Measurements from ENCODE around the gene GAS6.
"Not testable (repeated sequence)": the region's sequence is repeated elsewhere in the genome, so short reads cannot be mapped to it uniquely, and the experiment has no call there.

Gene GAS6

DNA sequence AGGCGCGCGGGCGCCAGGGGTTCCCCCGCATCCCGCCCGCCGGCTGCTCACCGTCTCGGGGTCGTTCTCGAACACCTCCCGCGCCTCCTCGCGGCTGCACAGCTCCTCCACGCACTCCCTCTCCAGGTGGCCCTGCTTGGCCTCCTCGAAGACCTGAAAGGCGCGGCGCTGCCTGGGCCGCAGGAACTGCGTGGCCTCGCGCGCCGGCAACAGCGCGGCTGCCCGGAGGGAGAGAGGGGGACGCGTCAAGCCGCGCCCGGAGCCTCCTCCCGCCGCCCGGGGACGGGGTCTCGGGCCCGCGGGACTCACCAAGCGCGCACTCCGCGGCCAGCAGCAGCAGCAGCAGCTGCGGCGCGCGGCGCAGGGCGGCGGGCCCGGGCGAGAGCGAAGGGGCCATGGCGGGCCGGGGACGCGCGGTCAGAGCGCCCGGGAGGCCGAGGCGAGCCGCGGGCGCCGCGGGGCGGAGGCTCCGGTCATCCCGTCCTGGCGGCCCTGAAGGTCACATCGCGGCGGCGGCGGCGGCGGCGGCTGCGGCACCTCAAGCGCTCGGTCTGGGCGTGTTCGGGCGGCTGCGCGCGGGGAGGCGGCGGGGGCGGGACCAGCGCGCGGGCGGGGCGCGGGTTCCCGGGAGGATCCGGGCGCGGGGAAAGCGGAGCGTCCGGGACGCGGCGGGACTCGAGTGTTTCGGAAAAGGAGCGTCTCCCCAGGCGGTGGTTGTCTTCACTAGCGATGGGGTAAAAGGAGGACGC is at the start of gene GAS6:
GAS6 (minus strand) TSS at position 553 of the 749 bp plus-strand sequence; CDS start at position 397, 156 bp downstream.
- DNase-seq = no peak

DNA sequence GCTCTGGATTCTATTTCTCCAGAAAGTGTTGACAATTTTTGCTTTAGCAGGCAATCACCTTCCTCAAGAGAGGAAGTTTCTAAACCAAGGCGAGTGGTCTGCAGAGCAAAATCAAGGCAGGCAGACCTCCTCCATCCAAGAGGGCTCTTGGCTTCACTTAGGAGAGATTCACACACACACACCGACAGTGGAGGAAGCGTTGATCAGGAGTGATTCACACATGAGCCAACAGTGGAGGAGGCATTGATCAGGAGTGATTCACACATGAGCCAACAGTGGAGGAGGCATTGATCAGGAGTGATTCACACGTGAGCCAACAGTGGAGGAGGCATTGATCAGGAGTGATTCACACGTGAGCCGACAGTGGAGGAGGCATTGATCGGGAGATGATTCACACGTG is 49.5 kb upstream of the GAS6 start:
- DNase-seq = not testable (repeated sequence)

DNA sequence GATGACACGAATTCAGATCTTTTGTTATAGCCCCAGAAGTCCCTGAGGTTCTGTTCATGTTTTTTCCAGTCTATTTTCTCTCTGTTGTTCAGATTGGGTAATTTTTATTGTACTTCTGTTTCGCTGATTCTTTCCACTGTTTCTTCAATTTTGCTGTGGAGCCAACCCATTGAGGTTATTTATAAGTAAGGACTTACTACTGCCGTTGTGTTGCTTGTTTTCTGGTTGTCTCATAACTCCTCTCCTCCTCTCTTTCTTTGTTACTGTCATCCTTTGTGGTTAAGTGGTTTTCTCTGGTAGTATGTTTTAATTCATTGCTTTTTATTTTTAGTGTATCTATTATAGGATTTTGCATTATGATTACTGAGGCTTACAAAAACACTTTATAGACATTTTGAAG is 48.7 kb upstream of the GAS6 start:
- no peak for DNase-seq

DNA sequence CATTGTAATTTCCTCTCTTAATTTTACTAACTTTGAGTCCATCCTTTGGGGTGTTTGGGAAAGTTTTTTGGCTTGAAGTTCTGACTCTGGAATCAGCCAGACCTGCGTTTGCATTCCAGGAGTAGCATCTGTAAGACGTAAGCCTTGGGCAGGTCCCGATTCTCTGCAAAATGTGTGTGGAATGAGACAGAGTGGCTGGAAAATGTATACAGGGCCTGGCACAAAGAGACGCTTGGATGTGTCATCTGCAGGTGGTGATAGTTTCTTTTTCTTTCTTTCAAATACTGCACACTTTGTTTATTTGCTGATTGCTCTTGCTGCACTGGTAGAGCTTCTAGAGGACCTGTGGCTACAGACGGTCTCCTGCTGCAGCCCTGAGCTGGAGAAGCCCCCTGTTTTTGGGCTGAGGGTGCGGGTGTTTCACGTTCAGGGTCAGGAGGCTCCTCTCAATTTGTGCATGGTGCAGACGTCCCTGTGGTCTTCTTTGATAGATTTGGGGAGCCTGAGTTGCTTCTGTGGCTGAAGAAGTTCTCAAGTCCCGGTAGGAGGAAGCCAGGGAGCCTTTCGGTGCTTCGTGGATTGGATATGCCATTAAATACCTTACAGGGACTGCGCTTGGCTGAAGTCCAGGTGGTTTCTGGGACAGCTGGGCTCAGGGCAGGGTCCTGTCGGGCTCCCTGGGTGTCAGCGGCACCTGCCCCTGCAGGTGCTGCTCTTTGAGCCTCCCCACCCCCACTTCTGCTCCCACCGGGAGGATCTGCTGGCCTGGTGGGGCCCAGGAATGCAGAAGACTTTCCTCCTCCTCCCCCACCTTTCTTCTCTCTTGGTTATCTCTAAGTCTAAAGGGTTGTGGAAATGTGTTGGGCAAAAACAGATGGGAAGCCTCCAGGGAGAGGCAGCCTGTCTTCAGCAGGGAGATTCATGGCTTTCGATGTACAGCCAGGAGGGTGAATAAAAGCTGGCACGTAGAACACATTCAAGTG is 44.0 kb upstream of the GAS6 start:
- no peak for DNase-seq

DNA sequence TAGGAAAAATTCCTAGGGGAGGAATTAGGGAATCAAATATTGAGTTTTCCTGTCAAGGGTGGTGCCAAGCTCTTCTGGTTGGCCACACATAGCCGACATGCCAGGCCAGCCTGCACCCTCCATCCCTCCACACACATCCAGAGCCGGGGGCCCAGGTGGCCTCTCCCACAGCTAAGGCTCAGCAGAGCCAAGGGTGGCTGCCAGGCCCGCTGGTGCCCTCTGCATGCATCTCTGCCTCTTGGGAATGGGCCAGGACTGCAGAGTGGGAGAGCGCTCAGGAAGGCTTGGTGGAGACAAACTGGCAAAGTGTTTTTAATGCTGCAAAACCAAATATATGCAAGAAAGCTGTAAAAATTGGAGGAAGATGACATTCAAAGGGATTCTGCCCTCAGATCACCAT is 42.7 kb upstream of the GAS6 start:
- no peak for DNase-seq

DNA sequence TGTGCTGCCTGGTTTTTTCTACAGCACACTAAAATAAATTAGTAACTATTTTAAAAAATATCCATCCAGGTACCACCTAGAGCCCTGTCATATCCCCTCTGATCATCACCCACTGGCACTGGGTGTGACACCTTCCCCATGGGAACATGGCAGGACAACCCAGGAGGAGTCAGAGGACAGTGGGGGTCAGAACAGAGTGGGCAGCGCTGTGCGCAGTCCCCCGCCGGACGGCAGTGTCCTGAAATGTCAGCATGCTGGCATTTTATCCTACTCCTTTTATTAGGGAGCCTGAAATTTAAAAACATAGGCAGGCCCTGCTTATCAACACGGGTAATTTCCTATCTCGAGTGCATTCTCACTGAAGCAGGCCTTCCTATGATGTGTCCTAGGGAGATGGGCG is 42.1 kb upstream of the GAS6 start:
- no peak for DNase-seq

DNA sequence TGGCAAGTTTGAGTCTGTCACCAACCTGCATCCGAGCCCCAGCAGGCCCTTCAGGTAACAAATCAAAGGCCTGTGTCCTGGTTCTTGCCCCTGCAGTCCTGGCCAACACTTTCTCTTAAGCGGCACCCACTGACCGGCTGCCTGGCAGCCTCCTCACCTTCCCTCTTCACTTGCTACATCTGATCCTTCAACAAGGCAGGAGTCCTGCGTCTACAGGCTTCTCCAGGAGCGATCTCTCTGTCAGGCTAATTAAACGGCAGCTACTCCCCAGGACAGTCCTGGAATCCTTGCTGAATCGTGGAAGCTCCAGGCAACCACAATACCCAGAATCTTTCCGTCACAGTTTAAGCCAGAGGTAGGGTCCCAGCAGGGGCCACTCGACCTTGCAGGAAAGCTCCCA is 41.1 kb upstream of the GAS6 start:
- no peak for DNase-seq

DNA sequence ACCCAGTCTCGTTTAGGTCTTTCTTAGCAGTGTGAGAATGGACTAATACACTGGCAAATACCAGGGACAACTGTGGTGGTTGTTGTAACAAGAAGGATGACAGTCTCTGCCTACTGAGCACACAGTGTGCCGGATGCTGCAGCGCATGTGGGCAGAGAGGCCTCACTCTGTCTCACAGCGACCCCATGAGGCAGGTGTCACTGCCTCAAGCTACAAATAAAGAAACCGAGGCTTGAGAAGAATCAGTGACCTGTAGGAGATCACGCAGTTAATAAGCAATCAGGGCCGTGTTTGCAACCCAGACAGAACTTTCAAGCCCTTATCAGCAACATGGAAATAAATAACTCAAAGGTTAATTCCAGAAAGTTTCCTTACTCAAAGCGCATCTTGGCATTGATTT is 40.5 kb upstream of the GAS6 start:
- DNase-seq = no peak

DNA sequence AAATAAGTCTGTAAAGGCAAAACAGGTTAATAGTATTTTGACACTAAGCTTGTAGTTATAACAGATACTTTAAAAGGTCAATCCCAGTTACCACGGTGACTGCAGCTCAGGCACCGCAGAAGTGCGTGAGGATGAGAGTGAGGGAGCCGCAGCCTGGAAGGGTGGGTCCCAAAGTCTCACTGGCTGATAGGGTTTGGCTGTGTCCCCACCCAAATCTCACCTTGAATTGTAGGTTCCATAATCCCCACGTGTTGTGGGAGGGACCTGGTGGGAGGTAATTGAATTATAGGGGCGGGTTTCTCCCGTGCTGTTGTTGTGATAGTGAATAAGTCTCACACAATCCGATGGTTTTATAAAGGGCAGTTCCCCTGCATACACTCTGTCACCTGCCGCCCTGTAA is 40.0 kb upstream of the GAS6 start:
- no peak for DNase-seq

DNA sequence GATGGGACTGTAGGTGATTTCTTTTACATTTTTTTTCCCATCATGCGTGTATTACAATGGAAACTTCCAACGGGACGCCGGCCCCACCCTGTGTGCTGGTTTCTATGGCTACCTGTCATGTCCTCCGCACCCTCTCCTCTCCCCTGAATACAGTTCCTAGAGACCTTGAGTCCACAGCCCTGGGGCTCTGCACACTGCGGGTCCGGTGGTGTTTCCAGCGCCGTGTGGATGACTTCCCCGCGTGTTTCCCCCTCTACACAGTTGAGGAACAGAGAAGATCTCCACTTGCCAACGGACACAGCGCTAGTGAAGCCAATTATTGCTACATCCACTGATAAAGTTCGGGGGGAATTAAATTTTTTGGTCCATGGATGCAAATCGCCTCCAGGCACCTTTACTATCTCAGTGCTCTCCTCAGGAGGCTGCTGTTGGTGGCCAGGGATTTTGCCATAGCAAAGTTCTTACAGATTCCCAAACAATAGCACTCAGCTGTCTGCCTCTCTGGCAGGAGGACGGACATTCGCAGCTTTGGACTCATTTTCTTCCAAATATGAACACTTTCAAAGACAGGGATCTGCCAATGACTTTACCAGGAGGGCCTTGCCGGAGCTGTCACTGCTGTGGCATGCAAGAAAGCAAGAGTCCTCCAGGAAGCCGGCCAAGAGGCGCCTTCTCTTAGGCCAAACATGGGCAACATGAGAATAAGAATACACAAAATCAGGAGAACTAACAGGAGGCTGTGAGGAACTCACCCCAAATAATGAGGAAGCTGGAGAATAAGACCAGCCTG is 39.3 kb upstream of the GAS6 start:
- no peak for DNase-seq

DNA sequence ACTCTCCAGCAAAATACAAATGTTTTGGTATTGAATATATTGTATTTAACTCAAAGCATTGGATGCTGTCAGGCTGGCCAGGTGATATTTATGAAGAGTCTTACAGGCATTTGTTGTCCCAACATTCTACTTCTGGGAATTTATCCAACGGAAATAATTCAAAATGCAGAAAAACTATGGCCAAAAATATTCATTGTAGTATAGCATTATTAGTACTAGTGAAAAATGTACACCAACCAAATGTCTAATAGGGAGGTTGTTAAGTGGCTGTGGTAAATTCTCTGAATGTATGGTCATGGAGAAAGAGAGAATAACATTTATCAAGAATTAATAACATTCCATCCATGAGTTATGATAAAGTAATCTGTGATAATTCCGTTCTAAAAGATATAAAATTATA is 38.6 kb upstream of the GAS6 start:
- DNase-seq = no peak

DNA sequence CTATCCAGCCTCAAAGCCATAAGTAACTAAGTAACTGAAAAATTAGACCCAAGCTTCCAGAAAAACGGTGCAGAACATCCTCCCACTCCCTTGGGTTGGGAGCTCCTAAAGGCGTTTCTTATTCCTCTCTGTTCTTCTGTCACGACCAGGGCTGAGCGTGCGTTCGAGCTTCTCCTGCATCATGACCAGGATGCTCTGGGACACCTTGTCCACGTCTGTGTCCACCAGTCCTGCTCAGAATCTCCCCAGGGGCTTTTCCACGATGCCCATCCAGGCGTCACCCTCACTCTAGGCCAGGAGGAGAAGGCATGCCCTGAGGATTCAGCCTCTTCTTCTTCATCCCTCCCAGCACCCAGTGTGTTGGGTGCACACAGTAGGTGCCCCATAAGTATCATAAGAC is 37.8 kb upstream of the GAS6 start:
- no peak for DNase-seq

DNA sequence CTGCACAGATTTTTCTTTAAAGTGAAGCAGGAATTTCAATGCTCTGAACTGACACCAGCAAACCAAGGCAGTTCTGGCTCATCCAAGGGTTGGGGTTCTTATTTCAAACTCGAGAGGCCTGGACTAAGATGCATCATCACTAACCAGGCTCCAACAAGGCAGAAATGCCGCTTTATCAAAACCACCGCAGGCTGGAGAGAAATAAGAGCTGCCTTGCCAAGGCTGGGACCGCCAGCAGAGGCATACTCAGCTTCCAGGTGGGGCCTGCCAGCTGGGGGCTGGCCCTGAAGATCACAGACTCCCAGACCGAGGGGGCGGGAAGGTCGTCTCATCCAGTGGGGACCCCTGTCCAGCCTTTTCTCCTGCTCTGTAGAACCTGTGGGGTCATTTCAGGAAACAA is 37.4 kb upstream of the GAS6 start:
- no peak for DNase-seq

DNA sequence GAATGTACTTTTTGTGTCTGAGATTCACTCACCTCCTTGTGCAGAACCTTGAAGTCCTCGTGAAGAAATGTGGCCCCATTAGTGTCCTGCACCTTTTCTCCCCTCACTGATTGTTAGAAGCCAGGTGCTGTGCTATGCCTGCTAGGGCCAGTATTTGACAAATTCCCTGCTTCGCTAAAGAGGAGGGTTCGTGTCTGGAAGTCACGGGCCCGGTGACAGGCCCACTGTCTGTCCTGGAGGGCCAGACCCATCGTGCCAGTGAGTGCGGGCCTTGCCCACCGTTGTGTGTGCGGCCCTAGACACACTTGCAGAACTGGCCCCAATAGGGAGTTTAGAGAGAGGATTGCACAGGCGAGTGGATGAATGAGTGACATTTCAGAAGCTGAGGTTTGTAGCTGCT is 36.8 kb upstream of the GAS6 start:
- DNase-seq = no peak

DNA sequence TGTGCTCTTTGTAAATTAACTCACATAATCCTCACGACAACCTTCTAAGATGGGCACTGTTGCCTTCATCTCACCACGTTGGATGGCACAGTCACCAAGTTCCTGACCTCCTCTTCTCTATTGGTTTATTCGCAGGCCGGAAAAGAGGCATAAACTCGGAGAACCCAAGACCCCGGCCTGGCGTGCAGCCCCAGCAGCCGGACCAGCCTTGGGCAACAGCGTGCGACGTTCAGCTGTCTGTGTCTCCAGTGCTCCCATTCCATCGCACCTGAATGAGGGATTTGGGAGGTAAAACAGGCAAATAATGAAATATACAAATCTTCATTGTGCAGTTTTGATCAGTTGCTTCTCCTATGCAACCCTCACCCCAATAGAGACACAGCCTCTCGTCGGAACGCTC is 34.5 kb upstream of the GAS6 start:
- DNase-seq = no peak

DNA sequence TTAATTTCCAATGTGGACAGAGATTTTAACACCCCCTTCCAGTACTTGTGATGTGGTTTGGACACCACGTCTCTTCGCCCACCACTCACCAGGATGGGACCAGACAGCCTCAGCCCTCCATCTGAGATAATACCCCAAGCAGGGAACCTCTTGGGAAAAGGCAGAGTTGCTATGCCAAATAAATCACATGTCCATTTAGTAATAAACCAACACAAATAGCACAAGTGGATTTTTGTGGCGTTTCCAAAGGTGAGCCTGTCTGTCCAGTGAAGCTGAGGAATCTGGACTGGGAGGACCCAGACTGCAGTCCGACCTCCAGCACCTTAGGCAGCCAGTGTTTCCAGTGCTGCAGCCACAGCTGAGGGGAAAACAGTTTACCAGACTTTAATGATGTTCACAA is 34.1 kb upstream of the GAS6 start:
- no peak for DNase-seq

DNA sequence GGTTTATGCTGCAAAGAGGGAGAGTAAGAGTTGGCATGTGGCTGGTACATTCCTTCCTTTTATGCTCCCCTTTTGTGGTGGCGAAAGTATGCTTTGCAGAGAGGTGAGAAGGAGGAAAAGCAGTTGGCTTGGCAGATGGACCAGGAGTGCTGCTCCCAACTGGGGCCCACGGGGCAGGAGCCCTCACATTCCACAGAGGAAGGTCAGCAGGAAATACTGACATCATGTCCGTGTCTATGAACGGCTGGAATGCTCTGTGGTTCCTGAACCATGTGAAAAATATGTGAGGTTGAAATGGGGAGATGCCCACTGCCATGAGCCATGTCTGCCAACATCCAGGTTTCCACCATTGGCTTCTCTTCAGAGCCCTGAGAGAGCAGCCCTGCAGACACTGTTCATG is 33.3 kb upstream of the GAS6 start:
- DNase-seq = no peak

DNA sequence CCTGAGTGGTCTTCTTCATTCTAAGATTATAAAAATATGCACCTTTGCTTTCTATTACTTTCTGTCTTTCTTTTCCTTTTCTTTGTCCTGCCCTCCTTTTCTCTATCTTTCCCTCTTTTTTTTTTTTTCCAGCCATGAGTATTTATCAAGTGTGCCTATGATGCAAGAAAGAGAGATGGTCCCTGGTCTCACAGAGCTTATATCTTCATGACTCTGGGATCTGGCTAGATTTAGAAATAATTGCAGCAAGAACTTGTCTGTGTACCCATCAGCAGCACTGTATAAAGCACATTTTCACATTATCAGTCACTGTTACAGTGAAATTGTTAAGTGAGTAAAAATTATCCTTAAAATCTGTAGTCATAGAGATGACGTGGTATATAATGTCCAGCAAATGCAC is 31.6 kb upstream of the GAS6 start:
- DNase-seq = no peak

DNA sequence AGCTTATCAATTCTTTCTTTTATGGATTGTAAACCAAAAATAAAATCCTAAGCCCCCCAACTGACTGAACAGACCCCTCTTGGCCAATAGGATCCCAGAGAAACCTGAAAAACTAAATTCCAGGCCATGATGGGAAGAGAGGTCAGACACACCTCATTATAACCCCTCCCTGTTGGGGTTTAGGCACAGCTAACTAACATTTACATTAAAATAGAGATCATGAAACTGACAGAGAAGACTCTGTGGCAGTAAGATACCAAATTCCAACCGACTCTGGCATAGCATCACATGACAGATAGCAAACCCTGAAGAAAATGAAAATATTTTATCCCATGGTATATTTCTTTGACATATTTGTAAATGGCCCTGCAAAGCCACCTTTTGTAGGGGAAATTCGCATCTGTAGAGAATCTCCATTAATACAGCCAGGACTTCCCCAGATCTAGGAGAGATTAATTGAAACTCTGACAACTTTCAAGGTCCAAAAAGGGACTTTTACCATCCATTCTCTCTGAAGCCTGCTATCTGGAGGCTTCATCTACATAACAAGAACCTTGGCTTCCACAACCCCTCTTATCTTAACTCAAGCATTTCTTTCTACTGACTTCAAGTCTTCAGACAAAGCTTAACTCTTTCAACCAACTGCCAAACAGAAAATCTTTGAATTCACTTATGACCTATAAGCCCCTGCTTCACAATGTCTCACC is 27.1 kb upstream of the GAS6 start:
- DNase-seq = no peak

DNA sequence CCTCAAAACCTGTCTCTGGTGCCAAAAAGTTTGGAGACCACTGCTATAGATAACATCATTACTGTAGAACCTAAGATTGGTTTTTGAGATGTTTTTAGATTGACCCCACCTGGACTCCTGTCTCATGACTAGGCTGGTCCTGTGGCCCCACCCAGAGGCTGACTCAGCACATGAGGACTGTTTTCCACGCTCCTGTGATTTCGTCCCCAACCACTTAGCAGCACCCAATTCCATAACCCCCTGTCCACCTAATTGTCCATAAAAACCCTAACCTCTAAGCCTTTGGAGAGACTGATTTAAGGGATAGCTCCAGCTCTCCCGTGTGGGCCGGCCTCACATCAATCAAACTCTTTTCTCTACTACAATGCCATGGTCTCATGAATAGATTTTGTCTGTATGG is 25.6 kb upstream of the GAS6 start:
- DNase-seq = no peak

DNA sequence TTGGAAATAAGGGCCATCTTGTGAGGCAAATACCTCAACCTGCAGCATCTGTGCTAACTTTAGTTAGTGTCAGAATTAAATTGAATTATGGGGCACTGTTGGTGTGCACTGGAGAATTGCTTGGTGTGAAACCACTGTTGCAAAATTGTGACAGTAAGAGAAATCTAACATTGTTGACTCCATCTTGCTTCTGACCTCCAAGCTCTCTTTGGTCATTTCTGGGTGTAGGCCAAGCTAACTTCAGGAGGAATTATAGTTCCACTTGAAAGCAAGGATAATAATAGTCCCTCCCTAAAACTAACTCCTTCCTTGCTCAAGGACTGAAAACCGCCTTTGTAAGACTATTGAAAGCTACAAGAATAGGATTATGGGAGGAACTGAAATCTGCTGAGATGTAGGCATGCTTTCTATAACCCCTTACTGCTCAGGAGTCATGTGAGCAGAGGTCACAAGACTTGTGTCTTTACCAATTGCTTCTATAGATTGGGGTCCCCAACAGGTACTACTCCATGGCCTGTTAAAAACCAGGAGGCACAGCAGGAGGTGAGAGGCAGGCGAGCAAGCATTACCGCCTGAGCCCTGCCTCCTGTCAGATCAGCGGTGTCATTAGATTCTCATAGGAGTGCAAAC is 24.9 kb upstream of the GAS6 start:
- DNase-seq = no peak

DNA sequence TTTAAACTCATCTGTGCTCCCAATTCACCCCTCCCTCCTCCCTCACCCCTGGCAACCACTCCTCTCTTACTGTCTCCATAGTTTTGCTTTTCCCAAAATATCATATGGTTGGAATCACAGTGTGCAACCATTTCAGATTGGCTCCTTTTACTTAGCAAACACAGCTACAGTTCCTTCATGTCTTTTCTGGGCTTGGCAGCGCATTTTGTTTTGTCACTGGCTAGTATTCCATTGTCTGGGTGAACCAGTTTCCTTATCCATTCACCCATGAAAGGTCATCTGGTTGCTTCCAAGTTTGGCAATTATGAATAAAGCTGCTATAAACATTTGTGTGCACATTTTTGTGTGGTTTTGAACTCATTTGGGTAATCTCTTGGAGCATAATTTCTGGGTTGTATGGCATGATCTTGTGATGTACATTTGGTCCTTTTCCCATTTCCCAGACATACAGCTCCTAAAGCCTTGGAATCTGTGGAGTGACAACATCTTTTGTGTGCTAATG is 23.9 kb upstream of the GAS6 start:
- DNase-seq = no peak
